Fibroblast of gingiva (primary cell): Measurements from ENCODE around the gene KIF16B.

Experiments used
- DNase-seq: peaks from one replicate; pipeline ENCODE4 v3.0.0-alpha.2; 2011; ENCODE audit warnings: low read depth

Gene KIF16B

DNA sequence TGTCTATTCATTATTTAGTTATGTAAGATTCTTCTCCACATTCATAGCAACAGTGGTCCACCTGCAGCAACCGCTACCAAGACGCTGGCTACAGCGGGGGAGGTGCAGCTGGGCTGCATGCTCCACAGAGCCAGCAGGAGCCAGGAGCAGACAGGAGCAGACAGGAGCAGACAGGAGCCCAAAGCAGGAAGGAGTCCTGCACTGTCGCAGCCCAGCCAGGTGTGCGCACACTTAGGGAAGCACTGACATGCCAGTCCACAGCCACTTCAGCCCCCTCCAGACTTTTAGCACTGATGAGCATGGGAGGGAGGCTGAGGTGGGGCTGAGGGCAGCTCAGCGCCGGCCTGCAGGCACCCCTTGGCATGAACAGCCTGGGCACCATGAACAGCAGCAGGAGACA lies 19.6 kb downstream of the KIF16B start:
- DNase-seq = no peak

DNA sequence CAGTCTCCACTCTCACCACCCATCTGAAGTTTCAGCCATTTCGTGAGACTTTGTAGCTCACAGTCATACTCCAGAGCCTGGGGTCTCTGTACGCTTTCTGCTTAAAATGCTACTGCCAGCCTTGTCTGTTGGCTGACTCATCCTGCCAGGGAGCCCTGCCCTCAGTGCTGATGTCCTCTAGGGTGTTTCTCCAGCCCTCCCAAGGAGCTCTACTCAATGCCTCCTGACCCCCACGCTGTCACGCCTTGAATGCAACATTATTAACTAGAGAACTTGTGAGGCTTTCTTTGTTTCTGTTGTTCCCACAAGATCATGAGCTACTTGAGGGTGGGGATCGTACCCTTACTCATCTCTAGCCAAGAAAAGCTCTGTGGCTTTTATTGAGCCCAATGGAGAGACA lies 20.1 kb downstream of the KIF16B start:
- no peak for DNase-seq

DNA sequence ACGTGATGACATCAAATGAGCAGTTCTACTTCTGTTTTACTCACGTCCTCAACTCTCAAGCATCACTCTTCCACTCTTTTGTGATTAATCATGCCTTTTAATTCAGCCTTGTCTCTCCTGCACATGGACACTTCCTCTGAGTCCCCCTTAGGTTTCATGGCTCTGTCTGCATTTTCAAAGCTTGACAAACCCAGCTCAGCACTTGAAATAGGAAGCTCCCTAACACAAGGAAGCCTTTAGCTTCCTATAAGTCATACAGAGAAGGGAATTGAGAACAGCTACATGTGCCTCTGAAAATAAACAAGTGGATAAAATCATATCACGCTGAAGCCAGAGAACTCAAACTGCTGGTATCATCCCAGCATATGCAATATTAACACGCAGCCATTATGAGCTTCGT lies 21.2 kb downstream of the KIF16B start:
- DNase-seq = no peak

DNA sequence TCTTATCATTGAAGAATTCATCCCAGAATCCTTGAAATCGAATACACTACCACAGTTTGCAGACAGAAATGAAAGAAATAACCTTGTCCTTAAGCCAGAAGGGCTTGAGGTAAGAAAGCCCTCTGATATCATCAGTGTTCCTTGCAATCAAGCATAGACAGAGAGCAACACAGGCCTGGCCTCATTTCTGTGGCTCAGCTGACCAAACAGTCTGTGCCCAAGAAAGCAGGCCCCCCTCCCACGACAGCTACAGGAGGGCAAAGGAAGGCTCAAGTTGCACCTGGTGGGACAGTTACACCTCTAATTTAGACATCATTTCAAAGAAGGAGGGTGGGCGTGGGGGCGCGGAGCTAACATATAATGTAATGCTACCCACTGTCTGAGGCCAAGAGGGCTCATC lies 21.6 kb downstream of the KIF16B start:
- no peak for DNase-seq

DNA sequence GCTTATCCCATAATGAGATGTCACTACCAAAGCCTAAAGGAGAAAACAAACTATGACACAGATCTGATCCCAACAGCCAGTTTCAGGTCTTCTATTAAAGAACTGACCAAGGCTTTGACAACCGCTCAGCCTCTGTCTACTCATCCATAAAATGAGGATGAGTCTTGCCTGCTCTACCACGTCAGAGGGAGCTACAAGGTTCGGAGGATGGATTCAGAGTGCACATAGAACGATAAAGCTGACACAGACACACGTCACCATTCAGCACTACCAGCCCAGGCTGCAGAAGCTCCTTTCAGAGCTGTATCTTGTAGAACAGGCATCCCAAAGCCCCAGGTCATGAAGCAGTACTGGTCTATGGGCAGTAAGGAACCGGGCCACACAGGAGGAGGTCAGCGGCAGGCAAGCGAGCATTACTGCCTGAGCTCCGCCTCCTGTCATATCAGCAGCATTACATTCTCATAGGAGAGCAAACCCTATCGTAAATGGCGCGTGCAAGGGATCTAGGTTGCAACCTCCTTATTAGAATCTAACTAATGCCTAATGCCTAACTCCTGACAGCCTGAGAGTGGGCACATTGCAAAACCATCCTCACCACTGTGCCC lies 25.1 kb downstream of the KIF16B start:
- DNase-seq = no peak

DNA sequence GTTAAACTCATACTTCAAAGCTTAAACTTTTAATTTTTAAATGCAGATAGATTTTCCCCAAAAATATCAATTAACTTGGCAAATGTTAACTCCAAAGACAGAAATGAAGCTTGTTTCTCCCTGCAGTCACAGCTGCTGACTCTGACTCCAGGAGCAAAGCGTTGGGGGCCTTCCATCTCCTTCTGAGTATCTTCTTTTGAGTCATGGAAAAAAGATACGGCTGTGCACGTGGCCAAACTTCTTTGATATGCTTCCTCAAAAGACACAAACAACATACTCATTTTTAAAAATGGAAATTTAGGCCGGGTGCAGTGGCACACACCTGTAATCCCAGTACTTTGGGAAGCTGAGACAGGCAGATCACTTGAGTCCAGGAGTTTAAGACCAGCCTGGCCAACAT lies 28.3 kb downstream of the KIF16B start:
- DNase-seq = no peak

DNA sequence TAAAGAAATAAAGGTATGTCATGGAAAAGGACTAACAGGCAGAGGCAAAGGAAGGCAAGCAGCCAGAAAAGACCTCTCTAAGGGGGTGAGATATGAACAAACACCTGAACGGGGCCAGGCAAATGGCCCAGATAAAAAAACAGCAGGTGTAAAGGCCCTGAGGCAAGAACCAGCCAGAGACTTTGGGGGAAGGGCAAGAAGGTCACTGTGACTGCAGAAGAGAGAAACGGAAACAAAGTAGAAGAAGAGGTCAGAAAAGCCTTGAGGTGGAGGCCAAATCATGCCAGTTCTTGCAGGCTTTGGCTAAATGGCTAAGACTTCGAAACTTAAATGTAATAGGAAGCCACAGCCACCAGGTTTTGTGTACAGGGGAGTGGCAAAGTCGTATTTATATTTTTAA lies 30.8 kb downstream of the KIF16B start:
- no peak for DNase-seq

DNA sequence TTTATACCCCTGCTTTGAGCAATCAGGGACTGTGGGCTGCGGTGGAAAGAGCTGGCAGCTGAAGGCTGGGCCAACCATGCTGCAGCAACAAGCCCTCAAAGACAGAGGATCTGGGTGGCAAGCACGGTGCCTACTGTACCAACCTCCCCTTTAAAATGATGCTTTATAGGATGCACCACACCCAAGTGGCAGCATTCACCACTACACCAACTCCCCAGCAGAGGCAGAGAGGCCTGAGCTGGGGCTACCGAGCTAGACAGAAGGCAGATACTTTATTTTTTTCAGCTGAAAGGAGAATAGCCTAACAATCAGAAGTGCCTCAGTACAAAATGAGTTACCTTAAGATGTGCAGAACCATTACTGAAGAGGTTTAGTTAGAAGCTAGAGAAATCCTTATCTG lies 31.4 kb downstream of the KIF16B start:
- DNase-seq = no peak

DNA sequence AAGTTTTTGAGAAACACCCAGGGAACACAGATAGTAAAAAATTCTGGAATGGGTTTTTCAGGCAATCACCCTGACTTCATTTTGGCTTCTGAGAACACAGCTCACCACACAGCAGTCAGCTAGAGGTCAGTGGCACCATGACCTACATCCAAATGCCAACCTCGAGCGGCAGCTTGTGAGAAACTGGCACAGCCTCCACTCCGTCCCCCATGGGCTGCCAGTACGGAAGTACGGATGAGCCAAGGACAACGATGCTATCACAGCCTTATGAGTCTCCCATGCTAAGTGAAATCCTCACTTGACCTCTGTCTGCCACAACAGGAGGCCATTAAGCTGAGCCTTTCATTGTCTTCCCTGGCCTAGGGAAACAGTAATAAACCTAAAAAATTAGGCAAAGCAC lies 32.0 kb downstream of the KIF16B start:
- no peak for DNase-seq

DNA sequence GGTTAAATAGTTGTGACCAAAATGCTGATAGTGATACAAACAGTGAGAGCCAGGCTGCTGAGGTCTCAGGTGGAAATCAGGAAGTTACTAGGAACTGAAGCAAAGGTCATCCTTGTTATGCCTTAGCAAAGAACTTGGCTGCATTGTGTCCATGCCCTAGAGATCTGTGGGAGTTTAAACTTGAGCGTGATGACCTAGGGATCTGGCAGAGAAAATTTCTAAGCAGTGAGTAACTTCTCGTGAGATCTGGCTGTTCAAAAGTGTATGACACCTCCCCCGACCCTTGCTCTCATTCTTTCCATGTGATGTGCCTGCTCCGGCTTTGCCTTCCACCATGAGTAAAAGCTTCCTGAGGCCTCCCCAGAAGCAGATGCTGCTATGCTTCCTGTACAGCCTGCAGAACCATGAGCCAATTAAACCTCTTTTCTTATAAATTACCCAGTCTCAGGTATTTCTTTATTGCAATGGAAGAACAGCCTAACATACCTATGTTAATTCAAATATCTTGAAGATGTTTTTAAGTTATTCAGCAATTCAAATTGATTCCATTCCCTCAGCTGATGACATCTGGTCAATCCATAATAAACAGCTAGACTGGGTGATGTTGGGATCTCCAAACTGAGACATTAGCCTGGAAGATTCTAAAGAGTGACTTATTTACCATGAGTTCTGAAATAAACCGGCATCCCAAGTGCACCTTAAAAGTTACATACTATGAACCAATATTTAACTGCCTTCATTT lies 33.8 kb downstream of the KIF16B start:
- no peak for DNase-seq

DNA sequence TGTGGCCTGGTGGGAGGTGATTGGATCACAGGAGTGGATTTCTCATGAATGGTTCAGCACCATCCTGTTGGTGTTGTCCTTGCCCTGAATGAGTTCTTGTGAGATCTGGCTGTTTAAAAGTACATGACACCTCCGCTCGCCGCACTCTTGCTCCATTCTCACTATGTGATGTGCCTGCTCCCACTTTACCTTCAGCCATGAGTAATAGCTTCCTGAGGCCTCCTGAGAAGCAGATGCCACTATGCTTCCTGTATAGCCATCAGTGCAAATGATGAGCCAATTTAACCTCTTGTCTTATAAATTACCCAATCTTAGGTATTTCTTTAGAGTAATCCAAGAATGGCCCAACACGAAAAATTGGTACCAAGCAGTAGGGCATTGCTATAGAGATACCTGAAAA lies 34.5 kb downstream of the KIF16B start:
- no peak for DNase-seq

DNA sequence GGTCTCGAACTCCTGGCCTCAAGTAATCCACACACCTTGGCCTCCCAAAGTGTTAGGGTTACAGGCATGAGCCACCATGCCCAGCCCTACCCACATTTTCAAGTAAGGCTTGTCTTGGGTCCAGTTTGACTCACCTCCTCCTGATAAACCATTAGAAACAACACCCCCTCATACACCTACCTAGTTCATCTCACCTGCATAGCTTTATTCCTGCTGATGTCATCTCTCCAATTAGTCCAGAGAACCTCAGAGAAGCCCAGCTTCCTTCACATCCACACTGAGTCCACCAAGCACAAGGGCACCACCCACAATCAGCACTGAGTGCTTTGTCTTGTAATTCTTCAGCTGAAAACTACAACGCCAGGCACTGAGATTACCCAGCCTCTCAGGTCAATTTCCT lies 35.3 kb downstream of the KIF16B start:
- DNase-seq = no peak

DNA sequence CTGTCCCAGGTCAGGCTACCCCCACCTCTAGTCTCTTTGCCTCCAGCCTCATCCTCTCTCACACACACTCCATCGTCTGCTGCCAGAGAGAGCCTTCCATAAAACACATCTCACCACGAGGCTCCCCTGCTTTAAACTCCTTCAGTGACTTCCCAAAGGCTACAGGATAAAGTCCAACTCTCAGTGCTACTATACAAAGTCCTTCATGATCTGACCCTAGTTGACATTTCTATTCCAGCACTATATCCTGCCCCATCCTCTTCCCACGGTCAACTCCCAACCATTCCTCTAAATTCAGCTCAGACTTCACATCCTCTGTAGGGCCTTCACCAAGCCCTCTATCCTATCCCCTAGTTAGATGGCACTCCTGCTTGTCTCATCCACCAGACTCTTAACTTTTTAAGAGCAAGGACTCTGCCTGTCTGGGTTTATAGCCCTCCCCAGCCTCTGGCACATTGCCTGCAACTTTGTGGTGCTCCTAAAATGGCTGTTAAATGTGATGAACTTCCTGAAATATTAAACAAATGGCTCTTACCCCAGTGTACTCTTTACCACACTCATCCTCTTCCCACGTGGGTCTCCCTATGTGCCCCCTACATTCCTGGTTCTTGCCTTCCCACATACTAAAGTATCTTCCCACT lies 36.1 kb downstream of the KIF16B start:
- no peak for DNase-seq

DNA sequence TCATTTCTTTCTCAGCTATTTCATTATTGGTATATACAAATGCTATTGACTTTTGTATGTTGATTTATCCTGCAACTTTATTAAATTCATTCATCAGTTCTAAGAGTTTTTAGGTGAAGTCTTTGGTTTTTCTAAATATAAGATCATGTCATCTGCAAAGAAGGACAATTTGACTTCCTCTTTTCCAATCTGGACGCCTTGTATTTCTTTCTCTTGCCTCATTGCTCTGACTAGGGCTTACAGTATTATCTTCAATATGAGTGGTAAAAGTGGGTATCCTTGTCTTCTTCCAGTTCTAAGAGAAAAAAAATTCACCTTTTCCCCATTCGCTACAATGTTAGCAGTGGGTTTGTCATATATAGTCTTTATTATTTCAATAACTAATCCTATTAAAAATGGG lies 38.0 kb downstream of the KIF16B start:
- DNase-seq = no peak

DNA sequence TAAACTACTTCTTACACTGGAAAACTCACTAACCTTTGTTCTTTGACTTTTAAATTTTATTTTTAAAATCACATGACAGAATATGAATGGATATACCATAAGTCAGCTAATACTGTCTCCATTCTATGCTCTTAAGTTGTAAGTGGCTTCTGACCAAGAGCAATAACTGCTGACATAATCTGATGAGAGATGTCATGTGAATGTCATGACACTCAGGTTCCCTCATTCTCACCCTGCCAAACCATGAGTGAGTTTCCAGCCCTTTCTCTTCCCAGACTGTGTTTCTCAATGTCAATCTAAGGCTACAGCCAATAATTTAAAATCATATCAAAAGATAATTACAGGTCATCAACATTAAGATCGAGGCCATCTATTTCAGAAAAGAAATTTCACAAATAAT lies 39.7 kb downstream of the KIF16B start:
- DNase-seq = no peak

DNA sequence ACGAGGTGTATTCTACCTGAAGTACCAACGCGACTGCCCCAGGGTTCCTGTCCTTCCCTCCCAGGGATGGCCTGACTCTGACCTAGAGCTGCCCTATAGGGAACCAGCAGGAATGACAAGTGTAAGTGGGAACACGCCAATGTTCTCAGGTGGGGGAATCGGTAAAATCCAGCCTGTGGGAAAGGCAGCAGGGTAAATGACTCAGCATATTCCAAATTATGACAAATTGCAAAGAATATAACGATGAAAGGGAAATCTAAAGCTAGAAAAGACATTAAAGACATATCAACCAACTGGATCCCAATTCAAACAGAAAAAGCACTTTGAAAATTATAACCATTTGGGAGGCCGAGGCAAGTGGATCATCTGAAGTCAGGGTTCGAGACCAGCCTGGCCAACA lies 41.8 kb downstream of the KIF16B start:
- no peak for DNase-seq

DNA sequence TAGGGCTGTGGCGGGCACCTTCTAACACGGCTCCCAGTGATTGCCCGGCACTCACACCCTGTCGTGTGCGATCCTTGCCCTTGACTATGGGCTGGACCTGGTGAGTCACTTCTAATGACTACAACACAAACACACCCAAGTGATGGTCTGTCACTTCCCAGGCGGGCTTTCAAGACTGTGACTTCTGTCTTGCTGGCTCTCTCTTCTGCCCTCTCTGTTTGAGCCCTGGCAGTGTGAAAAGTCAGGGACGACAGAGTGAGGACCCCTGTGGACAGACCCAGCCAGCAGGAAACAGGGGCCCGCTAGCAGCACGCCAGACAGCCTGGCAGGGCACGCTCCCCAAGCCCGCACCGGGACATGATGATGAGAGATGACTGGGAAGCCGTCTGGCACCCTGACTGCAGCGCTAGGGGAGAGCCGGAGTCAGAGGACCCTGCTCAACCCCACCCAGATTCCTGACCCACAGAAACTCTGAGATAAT lies 43.0 kb downstream of the KIF16B start:
- no peak for DNase-seq

DNA sequence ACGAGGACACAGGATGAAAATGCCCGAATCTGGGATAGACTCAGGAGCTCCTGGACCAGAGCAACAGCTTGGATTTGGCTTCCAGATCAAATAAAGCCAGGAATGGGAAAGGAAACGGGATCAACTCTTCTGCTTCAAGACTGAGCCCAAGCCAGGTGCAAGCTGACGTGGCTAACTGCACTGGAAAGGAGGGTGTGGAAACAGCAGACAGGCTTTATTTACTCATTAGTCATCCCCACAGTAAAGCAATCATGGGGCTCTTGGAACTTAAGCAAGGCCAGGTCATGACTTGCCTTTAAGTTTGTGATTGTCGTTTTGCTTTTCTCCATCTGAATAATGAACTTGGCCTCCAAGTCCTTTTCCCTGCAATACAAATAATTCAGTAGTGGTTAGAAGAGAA lies 45.2 kb downstream of the KIF16B start:
- peak; percentile 87 for DNase-seq

DNA sequence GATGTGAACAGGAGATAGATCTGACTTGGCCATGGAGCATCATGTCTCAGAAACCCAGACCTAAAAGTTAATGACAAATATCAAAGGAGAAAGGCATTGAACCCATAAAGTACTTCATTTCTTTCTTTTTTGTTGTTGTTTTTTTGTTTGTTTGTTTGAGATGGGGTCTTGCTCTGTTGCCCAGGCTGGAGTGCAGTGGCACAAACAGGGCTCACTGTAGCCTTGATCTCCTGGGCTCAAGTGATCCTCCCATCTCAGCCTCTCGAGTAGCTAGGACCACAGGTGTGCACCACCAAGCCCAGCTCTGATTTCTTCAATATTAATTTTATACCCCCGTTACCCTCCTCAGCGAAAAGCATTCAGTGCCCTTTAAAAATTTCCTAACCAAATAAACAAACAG lies 45.8 kb downstream of the KIF16B start:
- DNase-seq = no peak

DNA sequence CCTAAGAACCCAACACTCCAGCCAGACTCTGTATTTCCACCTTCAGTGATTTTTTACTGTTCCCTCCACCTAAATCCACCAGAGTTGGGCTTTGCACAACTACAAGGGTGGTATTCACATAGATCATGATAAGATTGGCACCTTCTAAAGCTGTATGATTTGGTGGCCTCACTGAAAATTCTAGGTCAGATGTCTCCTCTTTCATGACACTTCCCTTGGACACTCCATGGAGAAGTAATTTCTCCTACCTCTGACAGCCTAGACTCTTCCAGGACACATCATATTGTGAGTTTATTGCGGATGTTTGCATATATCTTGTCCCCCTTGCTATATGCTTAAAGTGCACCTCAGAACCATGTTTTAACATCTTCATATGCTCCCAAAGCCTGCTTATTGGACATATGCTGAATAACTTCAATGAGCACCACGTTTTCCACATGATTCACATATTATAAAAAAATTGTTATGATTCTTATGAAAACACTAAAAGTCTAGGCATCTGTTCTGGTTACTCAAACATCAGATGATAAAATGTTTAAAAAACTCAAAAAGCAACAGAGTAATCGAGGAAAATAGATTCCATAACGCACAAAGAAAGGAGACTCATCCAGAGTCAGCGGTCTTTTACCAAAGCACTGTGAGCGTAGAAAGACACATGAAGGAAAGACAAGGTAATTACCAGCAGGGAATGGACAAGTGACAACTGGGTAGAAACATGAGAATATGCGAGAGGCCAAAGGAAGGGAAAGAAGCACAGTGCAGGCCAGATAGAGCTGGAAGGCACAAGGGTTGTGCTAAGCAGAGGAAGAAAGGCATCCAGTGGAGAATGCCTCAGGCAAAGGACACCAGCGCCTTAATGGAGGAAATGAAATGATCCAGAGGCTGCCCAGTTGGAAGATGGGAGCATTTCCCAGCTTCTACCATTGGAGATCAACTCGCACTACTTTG lies 46.5 kb downstream of the KIF16B start:
- peak; percentile 15 for DNase-seq

DNA sequence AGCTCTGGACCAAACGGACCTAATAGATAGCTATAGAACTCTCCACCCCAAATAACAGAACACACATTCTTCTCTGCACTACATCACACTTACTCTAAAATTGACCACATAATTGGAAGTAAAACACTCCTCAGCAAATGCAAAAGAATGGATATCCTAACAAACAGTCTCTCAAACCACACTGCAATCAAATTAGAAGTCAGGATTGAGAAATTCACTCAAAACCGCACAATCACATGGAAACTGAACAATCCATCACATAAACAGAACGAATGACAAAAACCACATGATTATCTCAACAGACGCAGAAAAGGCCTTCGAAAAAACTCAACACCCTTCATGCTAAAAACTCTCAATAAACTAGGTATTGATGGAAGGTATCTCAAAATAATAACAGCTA lies 50.6 kb downstream of the KIF16B start:
- peak; percentile 64 for DNase-seq

DNA sequence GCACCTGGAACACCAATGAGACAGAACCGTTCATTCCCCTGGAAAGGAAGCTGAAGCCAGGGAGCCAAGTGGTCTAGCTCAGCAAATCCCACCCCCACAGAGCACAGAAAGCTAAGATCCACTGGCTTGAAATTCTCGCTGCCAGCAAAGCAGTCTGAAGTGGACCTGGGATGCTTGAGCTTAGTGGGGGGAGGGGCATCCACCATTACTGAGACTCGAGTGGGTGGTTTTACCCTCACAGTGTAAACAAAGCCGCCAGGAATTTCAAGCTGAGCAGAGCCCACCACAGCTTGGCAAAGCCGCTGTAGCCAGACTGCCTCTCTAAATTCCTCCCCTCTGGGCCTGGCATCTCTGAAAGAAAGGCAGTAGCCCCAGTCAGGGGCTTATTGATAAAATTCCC lies 53.1 kb downstream of the KIF16B start:
- DNase-seq = no peak
